ENCODE measurements around the gene GARIN5B.

- TF ChIP-seq, protein P1, sequence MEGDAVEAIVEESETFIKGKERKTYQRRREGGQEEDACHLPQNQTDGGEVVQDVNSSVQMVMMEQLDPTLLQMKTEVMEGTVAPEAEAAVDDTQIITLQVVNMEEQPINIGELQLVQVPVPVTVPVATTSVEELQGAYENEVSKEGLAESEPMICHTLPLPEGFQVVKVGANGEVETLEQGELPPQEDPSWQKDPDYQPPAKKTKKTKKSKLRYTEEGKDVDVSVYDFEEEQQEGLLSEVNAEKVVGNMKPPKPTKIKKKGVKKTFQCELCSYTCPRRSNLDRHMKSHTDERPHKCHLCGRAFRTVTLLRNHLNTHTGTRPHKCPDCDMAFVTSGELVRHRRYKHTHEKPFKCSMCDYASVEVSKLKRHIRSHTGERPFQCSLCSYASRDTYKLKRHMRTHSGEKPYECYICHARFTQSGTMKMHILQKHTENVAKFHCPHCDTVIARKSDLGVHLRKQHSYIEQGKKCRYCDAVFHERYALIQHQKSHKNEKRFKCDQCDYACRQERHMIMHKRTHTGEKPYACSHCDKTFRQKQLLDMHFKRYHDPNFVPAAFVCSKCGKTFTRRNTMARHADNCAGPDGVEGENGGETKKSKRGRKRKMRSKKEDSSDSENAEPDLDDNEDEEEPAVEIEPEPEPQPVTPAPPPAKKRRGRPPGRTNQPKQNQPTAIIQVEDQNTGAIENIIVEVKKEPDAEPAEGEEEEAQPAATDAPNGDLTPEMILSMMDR (conservative IDR thresholded peaks at IDR 0.05; ENCODE audit: low read depth, low read length) = no peak
- no peak for TF ChIP-seq EZH2 (IDR thresholded peaks at IDR 0.05; ENCODE audit: low read length, unreplicated experiment)
- TF ChIP-seq EZH2phosphoT487 (IDR thresholded peaks at IDR 0.05; ENCODE audit: borderline replicate concordance, low read length) = no peak
Observed at GRCh38 chr19:55311797-55312196, 51.3 kb downstream of the GARIN5B start.

Measured in PC-3 (cell line).